WTC11 (cell line): ENCODE measurements around the gene ASIC2. TPM values are rescaled to one million over a fixed set of nuclear protein-coding genes. Genes with fewer than 3 reads are reported as not detected.

Experiments
- ATAC-seq: fragments of 200-7000 bp; cut with Tn5 transposase; 2 replicates; pipeline ENCODE4 v1.10.0; 2021; ENCODE audit warnings: mild to moderate bottlenecking, moderate library complexity
- CTCF ChIA-PET: fragments of 300-600 bp; sonication (Branson Sonifier 250); formaldehyde crosslinking; loops from one replicate; lab custom pipeline; 2021; ENCODE audit warnings: antibody characterized with exemption; lab: Charles Lee
- POLR2A ChIA-PET: fragments of 350-600 bp; sonication (Branson Sonifier 250); formaldehyde crosslinking; loops from one replicate; lab custom pipeline; 2021; ENCODE audit warnings: antibody characterized with exemption; lab: Charles Lee
- DNase-seq: peaks from one replicate; pipeline ENCODE4 v3.0.0; 2021; ENCODE audit warnings: low spot score
- H3K27ac Mint-ChIP-seq: 2 replicates; pipeline ENCODE4 v1.8.0; 2021; ENCODE audit warnings: mixed read lengths
- H3K27me3 Mint-ChIP-seq: 2 replicates; pipeline ENCODE4 v1.8.0; 2021; ENCODE audit warnings: low read depth, mild to moderate bottlenecking, moderate library complexity, mixed read lengths
- H3K36me3 Mint-ChIP-seq: 2 replicates; pipeline ENCODE4 v1.8.0; 2021; ENCODE audit warnings: mixed read lengths
- H3K4me1 Mint-ChIP-seq: 2 replicates; pipeline ENCODE4 v1.8.0; 2022; ENCODE audit warnings: mixed read lengths
- H3K4me3 Mint-ChIP-seq: 2 replicates; pipeline ENCODE4 v1.8.0; 2021; ENCODE audit warnings: mild to moderate bottlenecking, moderate library complexity, mixed read lengths
- H3K9me3 Mint-ChIP-seq: 2 replicates; pipeline ENCODE4 v1.8.0; 2021; ENCODE audit warnings: mixed read lengths
- AFF4 ChIP-seq: sonication (generic); formaldehyde crosslinking; IDR thresholded peaks from 2 replicates; pipeline ENCODE4 v1.8.1; 2023; ENCODE audit warnings: mild to moderate bottlenecking, missing genetic modification reagents, borderline replicate concordance
- AR ChIP-seq: fragments of 250-450 bp; sonication (Bioruptor Pico); IDR thresholded peaks from 2 replicates; pipeline ENCODE4 v1.9.0; 2021; ENCODE audit warnings: mild to moderate bottlenecking
- ARID4B ChIP-seq: sonication (generic); formaldehyde crosslinking; IDR thresholded peaks from 2 replicates; pipeline ENCODE4 v1.8.0; 2023; ENCODE audit warnings: missing genetic modification reagents, mild to moderate bottlenecking, borderline replicate concordance
- CTCF ChIP-seq: fragments of 200-600 bp; IDR thresholded peaks from 2 replicates; pipeline ENCODE4 v1.8.0; 2022; ENCODE audit warnings: antibody characterized with exemption
- ELF4 ChIP-seq: sonication (generic); formaldehyde crosslinking; IDR thresholded peaks from 2 replicates; pipeline ENCODE4 v1.8.1; 2022; ENCODE audit warnings: low read depth, mild to moderate bottlenecking, moderate library complexity, missing genetic modification reagents
- ESRRA ChIP-seq: sonication (generic); formaldehyde crosslinking; IDR thresholded peaks from 2 replicates; pipeline ENCODE4 v1.8.1; 2022; ENCODE audit warnings: mild to moderate bottlenecking, missing genetic modification reagents, borderline replicate concordance
- ETV6 ChIP-seq: sonication (generic); formaldehyde crosslinking; IDR thresholded peaks from 2 replicates; pipeline ENCODE4 v1.8.1; 2022; ENCODE audit warnings: mild to moderate bottlenecking, missing genetic modification reagents
- FOXK1 ChIP-seq: sonication (generic); formaldehyde crosslinking; IDR thresholded peaks from 2 replicates; pipeline ENCODE4 v1.8.0; 2022; ENCODE audit warnings: mild to moderate bottlenecking, moderate library complexity, missing genetic modification reagents
- FOXP1 ChIP-seq: sonication (generic); formaldehyde crosslinking; IDR thresholded peaks from 2 replicates; pipeline ENCODE4 v1.8.0; 2022; ENCODE audit warnings: missing genetic modification reagents, mild to moderate bottlenecking, moderate library complexity, borderline replicate concordance
- HMGXB4 ChIP-seq: sonication (generic); formaldehyde crosslinking; IDR thresholded peaks from 2 replicates; pipeline ENCODE4 v1.8.1; 2023; ENCODE audit warnings: mild to moderate bottlenecking, moderate library complexity, missing genetic modification reagents
- IRF1 ChIP-seq: sonication (generic); formaldehyde crosslinking; IDR thresholded peaks from 2 replicates; pipeline ENCODE4 v1.8.0; 2023; ENCODE audit warnings: missing genetic modification reagents
- MAX ChIP-seq: sonication (generic); formaldehyde crosslinking; IDR thresholded peaks from 2 replicates; pipeline ENCODE4 v1.8.0; 2022; ENCODE audit warnings: mild to moderate bottlenecking, missing genetic modification reagents
- NFATC4 ChIP-seq: fragments of 250-450 bp; sonication (Bioruptor Pico); IDR thresholded peaks from 2 replicates; pipeline ENCODE4 v1.9.0; 2021; ENCODE audit warnings: mild to moderate bottlenecking
- TP53 ChIP-seq: sonication (generic); formaldehyde crosslinking; IDR thresholded peaks from 2 replicates; pipeline ENCODE4 v1.8.1; 2023; ENCODE audit warnings: mild to moderate bottlenecking, missing genetic modification reagents
- total RNA-seq: library from RNA; stranded (reverse); gene quantifications from 3 replicates; pipeline ENCODE4 v1.2.3, GENCODE V29; 2021

The ASIC2 gene
- total RNA-seq, 1 experiment from 2014 or later: 2.7 TPM

GRCh38 chr17:33292201-33292980 is 704 bp downstream of the ASIC2 start:
- Mint-ChIP-seq H3K4me3 (peak overlapping the region; percentile 69), H3K4me1 (peaks cover 9% of the 10 kb centered on the region), H3K27me3 (peaks cover 87% of the 10 kb centered on the region), H3K9me3 (no peaks in the 10 kb centered on the region), H3K36me3 (no peaks in the 10 kb centered on the region), H3K27ac (no peak overlapping the region)
- TF ChIP-seq HMGXB4 (CRISPR knock-in tag): peak; percentile 62
- TF ChIP-seq CTCF: peak; percentile 31; the same call in 1 of the 2 replicates
- TF ChIP-seq AR (CRISPR knock-in tag): no peak
- ChIA-PET POLR2A (no interaction called here), CTCF (interaction anchor here (0.6 to 5.6 kb wide), 26 partner anchors 9 to 459 kb away, joined by 3 to 55 read pairs (median 4); no protein-coding TSS in a partner anchor)
- DNase-seq (peak; percentile 66), ATAC-seq (peak; percentile 65)

GRCh38 chr17:33291248-33292200 is 1.6 kb downstream of the ASIC2 start:
- peak; percentile 58 for DNase-seq
- CTCF ChIA-PET: interaction anchor here (0.5 to 5.6 kb wide), 20 partner anchors 11 to 459 kb away, joined by 3 to 55 read pairs (median 4); no protein-coding TSS in a partner anchor
- Mint-ChIP-seq H3K27ac (no peak overlapping the region), H3K36me3 (no peaks in the 10 kb centered on the region), H3K4me1 (peaks cover 9% of the 10 kb centered on the region), H3K27me3 (peaks cover 78% of the 10 kb centered on the region), H3K4me3 (peak overlapping the region; percentile 88), H3K9me3 (no peaks in the 10 kb centered on the region)
- ATAC-seq: peak; percentile 23
- POLR2A ChIA-PET: no interaction called here
- TF ChIP-seq AFF4 (no peak), ETV6 (CRISPR knock-in tag) (0 out of 2 replicates have a peak, but pooled peaks have one; percentile 22), FOXP1 (peak; percentile 63), FOXK1 (CRISPR knock-in tag) (no peak), ARID4B (CRISPR knock-in tag) (peak; percentile 45; the same call in 1 of the 2 replicates), IRF1 (CRISPR knock-in tag) (0 out of 2 replicates have a peak, but pooled peaks have one; percentile 22), NFATC4 (CRISPR knock-in tag) (no peak), ELF4 (CRISPR knock-in tag) (no peak), TP53 (CRISPR knock-in tag) (0 out of 2 replicates have a peak, but pooled peaks have one; percentile 41), ESRRA (CRISPR knock-in tag) (no peak), MAX (peak; percentile 60; the same call in 1 of the 2 replicates)
